Measurements from ENCODE around the gene ALDH1B1. TPM values are rescaled to one million over a fixed set of nuclear protein-coding genes. Genes with fewer than 3 reads are reported as not detected.

ALDH1B1 gene
- total and polyA plus RNA-seq, 2 of the 13 experiments (the other 11 are each of a cell fraction or from before 2014, with no cell fraction given): 45.1 to 125 TPM

DNA sequence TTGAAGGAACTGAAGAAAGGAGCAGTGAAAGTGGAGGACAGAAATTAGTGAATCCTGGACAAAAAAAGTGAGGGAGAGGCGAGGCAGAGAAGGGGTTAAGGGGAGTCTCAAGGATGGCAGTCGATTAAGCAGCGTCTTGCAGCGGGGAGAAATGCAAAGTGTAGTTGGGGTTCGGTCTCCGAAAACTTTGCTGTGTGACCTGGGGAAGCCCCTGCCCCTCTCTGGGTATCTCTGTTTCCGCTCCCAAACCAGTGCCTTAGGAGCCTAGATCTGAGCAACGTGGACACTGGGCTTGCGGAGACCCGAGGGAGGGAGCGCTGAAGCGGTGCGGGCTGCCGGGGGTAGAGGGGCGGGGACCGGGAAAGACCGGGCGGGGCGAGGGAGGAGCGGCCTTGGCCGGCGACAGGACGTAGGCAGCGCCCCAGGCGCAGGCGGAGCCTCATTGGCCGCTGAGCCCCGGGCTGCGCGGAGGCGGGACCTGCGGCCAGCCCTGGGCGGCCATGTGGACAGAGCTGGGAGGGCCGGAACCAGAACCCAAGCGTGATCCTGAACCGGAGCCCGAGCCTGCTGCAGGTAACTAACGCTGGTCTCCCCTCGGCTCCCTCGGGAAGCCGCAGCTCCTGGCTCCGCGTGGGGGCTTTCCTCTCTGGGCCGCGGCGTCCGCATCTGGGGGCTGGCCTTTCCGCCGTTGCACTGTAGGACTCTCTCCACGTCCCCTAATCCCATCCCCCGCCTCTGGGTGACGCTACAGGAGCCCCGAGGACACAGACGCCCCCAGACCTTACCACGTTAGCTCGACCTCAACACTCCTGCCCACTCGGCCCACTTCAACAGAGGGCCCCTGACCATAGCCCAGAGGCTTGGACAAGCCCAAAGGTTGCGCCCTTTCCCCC lies at the start of gene ALDH1B1 (continued):
- TF ChIP-seq POLR2AphosphoS5 (IDR thresholded peaks at IDR 0.05; ENCODE audit: low read depth, low read length) (peak; percentile 88), PATZ1 (CRISPR knock-in tag; IDR thresholded peaks at IDR 0.05) (peak; percentile 83), ZNF317 (CRISPR knock-in tag; IDR thresholded peaks at IDR 0.05) (peak; percentile 39; the same call in 1 of the 2 replicates), NR3C1 (CRISPR knock-in tag; IDR thresholded peaks at IDR 0.05) (no peak), EED (CRISPR knock-in tag; IDR thresholded peaks at IDR 0.05) (no peak; the same call in 1 of the 2 replicates), MYPOP (CRISPR knock-in tag; IDR thresholded peaks at IDR 0.05) (peak; percentile 38; the same call in 1 of the 2 replicates), ZNF275 (CRISPR knock-in tag; IDR thresholded peaks at IDR 0.05; ENCODE audit: borderline replicate concordance) (0 out of 2 replicates have a peak, but pooled peaks have one; percentile 72), RFXAP (CRISPR knock-in tag; IDR thresholded peaks at IDR 0.05; ENCODE audit: borderline replicate concordance) (peak; percentile 93), ZBTB33 (CRISPR knock-in tag; IDR thresholded peaks at IDR 0.05) (0 out of 2 replicates have a peak, but pooled peaks have one; percentile 19), HNF4A (CRISPR knock-in tag; IDR thresholded peaks at IDR 0.05) (no peak), KLF9 (CRISPR knock-in tag; IDR thresholded peaks at IDR 0.05; ENCODE audit: low read depth) (peak; percentile 48; the same call in 1 of the 2 replicates), RXRA (CRISPR knock-in tag; IDR thresholded peaks at IDR 0.05) (no peak; the same call in 1 of the 2 replicates), SRY (CRISPR knock-in tag; IDR thresholded peaks at IDR 0.05) (peak; percentile 86), ATF7-NPFF (CRISPR knock-in tag; IDR thresholded peaks at IDR 0.05; ENCODE audit: low read depth) (peak; percentile 80), NFYC (CRISPR knock-in tag; IDR thresholded peaks at IDR 0.05) (peak; percentile 73), ZNF136 (CRISPR knock-in tag; IDR thresholded peaks at IDR 0.05; ENCODE audit: low read depth) (0 out of 2 replicates have a peak, but pooled peaks have one; percentile 65), KLF16 (CRISPR knock-in tag; IDR thresholded peaks at IDR 0.05) (peak in 1 of 2 experiments; percentile 66; a peak in 2 of 4 replicates), NBN (conservative IDR thresholded peaks at IDR 0.05) (no peak), MAZ (IDR thresholded peaks at IDR 0.05; ENCODE audit: borderline replicate concordance, low read depth, low read length) (peak; percentile 28; the same call in 1 of the 2 replicates), MAZ (CRISPR knock-in tag; IDR thresholded peaks at IDR 0.05; ENCODE audit: low read depth) (no peak; the same call in 1 of the 2 replicates), NR2F1 (CRISPR knock-in tag; IDR thresholded peaks at IDR 0.05) (no peak)

Measured in HepG2 (cell line).